ENCODE data around the gene ARG2. TPM values are rescaled to one million over a fixed set of nuclear protein-coding genes. Genes with fewer than 3 reads are reported as not detected.
A peak's percentile ranks its signal among the peaks of the same experiment; 100 is the strongest.

ARG2 gene
- total RNA-seq, 4 donors from 2014 or later: 3.5 to 9.6 (median 5.4) TPM

GRCh38 chr14:67690011-67690410 is 70.3 kb downstream of the ARG2 start:
- DNase-seq (ENCODE audit: low spot score in 2 of 2): no peak
- 93% methylated on average over 4 of the region's 4 CpGs for WGBS
- Histone ChIP-seq H3K27ac (no peak overlapping the region), H3K4me3 (no peak overlapping the region), H3K27me3 (no peaks in the 10 kb centered on the region), H3K36me3 (peaks cover 55% of the 10 kb centered on the region), H3K4me1 (peaks cover 9% of the 10 kb centered on the region), H3K9me3 (no peaks in the 10 kb centered on the region)
- TF ChIP-seq POLR2A (IDR thresholded peaks at IDR 0.05): no peak

GRCh38 chr14:67694791-67695393 is 75.2 kb downstream of the ARG2 start:
- peaks cover 17% of the 10 kb centered on the region for H3K36me3 ChIP-seq
- no peaks in the 10 kb centered on the region for H3K27me3 ChIP-seq
- H3K9me3 ChIP-seq: no peaks in the 10 kb centered on the region
- peak overlapping the region; percentile 80 for H3K4me3 ChIP-seq
- peak overlapping the region; percentile 81 for H3K27ac ChIP-seq
- DNase-seq (ENCODE audit: low spot score in 2 of 2): peak; percentile 72 to 79
- H3K4me1 ChIP-seq: peaks cover 9% of the 10 kb centered on the region
- no peak for TF ChIP-seq POLR2AphosphoS5 (IDR thresholded peaks at IDR 0.05)
- 1% methylated on average over 21 of the region's 21 CpGs for WGBS

- TF ChIP-seq POLR2A (IDR thresholded peaks at IDR 0.05): peak in 1 of 2 donors; percentile 16
- no peak for TF ChIP-seq EP300 (IDR thresholded peaks at IDR 0.05)
- TF ChIP-seq POLR2AphosphoS5 (IDR thresholded peaks at IDR 0.05): peak in 2 of 3 donors; percentile 41 to 71
- no peak for TF ChIP-seq CTCF (IDR thresholded peaks at IDR 0.05)
- H3K9me3 ChIP-seq: no peaks in the 10 kb centered on the region
- peak within 1 kb of the TSS; percentile 81 for H3K27ac ChIP-seq
- DNase-seq (ENCODE audit: low spot score in 2 of 2): peak; percentile 93 to 94
- peak within 1 kb of the TSS; percentile 80 for H3K4me3 ChIP-seq
- 0% methylated on average over 22 of the region's 25 CpGs for WGBS
- peaks cover 9% of the 10 kb centered on the region for H3K4me1 ChIP-seq
- no peaks in the 10 kb centered on the region for H3K27me3 ChIP-seq
- H3K36me3 ChIP-seq: peaks cover 11% of the 10 kb centered on the region
These were observed 75.8 kb downstream of the ARG2 start, which contains the start of gene RDH11 for GRCh38 chr14:67695394-67695949. Gene RDH11 (minus strand): TSS chr14:67695764. CDS start chr14:67695703, 61 bp downstream.

- Histone ChIP-seq H3K4me3 (no peak overlapping the region), H3K36me3 (no peaks in the 10 kb centered on the region), H3K4me1 (peaks cover 9% of the 10 kb centered on the region), H3K27ac (peak overlapping the region; percentile 30), H3K27me3 (no peaks in the 10 kb centered on the region), H3K9me3 (no peaks in the 10 kb centered on the region)
- no peak for TF ChIP-seq POLR2AphosphoS5 (IDR thresholded peaks at IDR 0.05)
- TF ChIP-seq CTCF (IDR thresholded peaks at IDR 0.05): no peak
- TF ChIP-seq POLR2A (IDR thresholded peaks at IDR 0.05): no peak
- no peak for TF ChIP-seq EP300 (IDR thresholded peaks at IDR 0.05)
- 75% methylated on average over 4 of the region's 4 CpGs for WGBS
- DNase-seq (ENCODE audit: low spot score in 2 of 2): no peak
These were observed 77.3 kb downstream of the ARG2 start for GRCh38 chr14:67697006-67697405.

GRCh38 chr14:67698179-67698578 is 78.5 kb downstream of the ARG2 start:
- 79% methylated on average over 1 of the region's 1 CpG for WGBS
- no peak overlapping the region for H3K27ac ChIP-seq
- H3K4me1 ChIP-seq: peaks cover 9% of the 10 kb centered on the region

More at GRCh38 chr14:67698179-67698578, 78.5 kb downstream of the ARG2 start:
- Histone ChIP-seq H3K9me3 (no peaks in the 10 kb centered on the region), H3K36me3 (no peaks in the 10 kb centered on the region), H3K4me3 (no peak overlapping the region), H3K27me3 (no peaks in the 10 kb centered on the region)
- TF ChIP-seq EP300 (IDR thresholded peaks at IDR 0.05): no peak
- TF ChIP-seq CTCF (IDR thresholded peaks at IDR 0.05): no peak
- TF ChIP-seq POLR2AphosphoS5 (IDR thresholded peaks at IDR 0.05): no peak
- no peak for TF ChIP-seq POLR2A (IDR thresholded peaks at IDR 0.05)
- DNase-seq (ENCODE audit: low spot score in 2 of 2): no peak

Other genes starting within 250 kb of the ARG2 start
- 10 to 100 TPM; 18.1 to 39.7 (median 24.7) TPM for gene PLEK2, start 207.8 kb upstream of the ARG2 start, total RNA-seq
- 1 to 10 TPM; 1.5 to 3.3 (median 1.8) TPM for gene TMEM229B, start 131.2 kb upstream of the ARG2 start, total RNA-seq
- 10 to 100 TPM; 15.3 to 75.6 (median 23.7) TPM for gene PLEKHH1, start 86.6 kb upstream of the ARG2 start, total RNA-seq
- 10 to 100 TPM; 29.6 to 50.5 (median 36.4) TPM for gene PIGH, start 19.7 kb upstream of the ARG2 start, total RNA-seq
- gene VTI1B, start 54.7 kb downstream of the ARG2 start, total RNA-seq: 10 to 100 TPM; 48.4 to 61.1 (median 56.2) TPM
- gene RDH11, start 75.8 kb downstream of the ARG2 start, total RNA-seq: 10 to 100 TPM; 39.3 to 70.2 (median 58.8) TPM
- gene RDH12, start 82.0 kb downstream of the ARG2 start, total RNA-seq: 10 to 100 TPM; 27.3 to 99.8 (median 81.8) TPM
- 10 to 100 TPM; 20.9 to 81.6 (median 40.9) TPM for gene ZFYVE26, start 196.7 kb downstream of the ARG2 start, total RNA-seq
- 10 to 100 TPM; 19.6 to 39.7 (median 25.4) TPM for gene RAD51B, start 199.9 kb downstream of the ARG2 start, total RNA-seq

Data from suprapubic skin (tissue), 4 donors.